ENCODE results near the gene REXO1. TPM values are rescaled to one million over a fixed set of nuclear protein-coding genes. Genes with fewer than 3 reads are reported as not detected.
"Not testable (repeated sequence)": the region's sequence is repeated elsewhere in the genome, so short reads cannot be mapped to it uniquely, and the experiment has no call there.

Gene REXO1
- total RNA-seq, 1 experiment from 2014 or later, result 56.8 TPM

DNA sequence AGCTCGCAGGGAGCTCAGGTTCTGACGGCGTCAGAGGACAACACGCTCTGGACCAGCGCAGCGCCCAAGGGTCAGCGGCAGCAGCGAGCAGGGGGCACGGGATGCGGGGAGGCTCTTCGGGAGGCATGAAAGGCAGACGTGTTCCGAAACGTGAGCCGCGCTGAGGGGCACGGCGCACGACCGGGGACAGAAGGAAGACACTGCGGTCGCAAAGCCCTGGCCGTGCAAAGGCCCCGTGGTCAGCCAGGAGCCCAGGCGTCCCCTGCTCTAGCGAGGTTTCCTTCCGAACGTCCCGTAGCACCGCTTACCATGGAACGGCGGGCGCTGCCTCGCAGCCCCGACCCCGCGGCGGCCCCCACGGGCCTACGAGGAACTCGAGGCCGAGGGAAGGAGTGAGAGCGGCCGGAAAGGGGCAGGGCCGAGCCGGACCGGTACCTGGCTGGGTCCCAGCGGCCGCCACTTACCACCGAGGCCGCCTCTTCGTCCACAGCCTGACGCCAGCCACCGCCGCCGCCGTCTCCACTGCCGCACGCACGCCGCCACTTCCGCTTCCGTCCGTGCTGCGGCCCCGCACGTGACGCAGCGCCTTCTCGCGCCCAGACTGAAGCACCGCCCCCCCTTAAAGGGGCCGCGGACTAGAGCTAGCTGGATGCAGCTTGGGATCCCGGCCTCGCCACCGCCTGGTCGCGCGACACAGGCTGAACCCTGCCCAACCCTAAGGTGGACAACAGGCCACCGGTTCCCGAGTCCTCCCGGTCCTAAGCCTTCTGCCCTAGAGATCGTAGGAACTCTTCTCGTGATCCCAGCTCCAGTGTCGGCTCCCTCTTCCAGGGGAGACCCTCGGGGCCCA, 27.6 kb upstream of the REXO1 start:
- H2BK15ac ChIP-seq (ENCODE audit: low read depth, low read length), result no peak overlapping the region
- Mint-ChIP-seq H3K9me3 (no peaks in the 10 kb centered on the region), H3K4me3 (peak overlapping the region; percentile 98 to 99), H3K27ac (peak overlapping the region in 2 of 3 experiments; percentile 82 to 95; a peak in 5 of 7 replicates), H3K4me1 (peaks cover 14 to 15% of the 10 kb centered on the region in 2 experiments), H3K36me3 (ENCODE audit: insufficient read depth in 1 of 3, low read depth in 3 of 3) (peaks cover 0 to 6% (median 0%) of the 10 kb centered on the region in 3 experiments; a peak in 2 of 7 replicates), H3K27me3 (ENCODE audit: low read depth) (no peaks in the 10 kb centered on the region)
- no peak overlapping the region for H4K5ac ChIP-seq (ENCODE audit: insufficient read length, low read depth, low read length)
- no peak overlapping the region for H2BK120ac ChIP-seq (ENCODE audit: low read depth, low read length, poor library complexity, severe bottlenecking)
- H4K20me1 ChIP-seq (ENCODE audit: control insufficient read depth, insufficient read depth, insufficient read length), result no peaks in the 10 kb centered on the region
- H3K18ac ChIP-seq (ENCODE audit: insufficient read length, low read depth, low read length), result peak overlapping the region; percentile 71
- no peaks in the 10 kb centered on the region; the same call in 1 of the 2 replicates for H3K4me1 ChIP-seq (ENCODE audit: insufficient read depth, low read length)
- no peak overlapping the region for H3K27ac ChIP-seq (ENCODE audit: insufficient read length, low read depth, low read length)
- peak; percentile 91 for DNase-seq
- H3K56ac ChIP-seq (ENCODE audit: insufficient read length, low read depth, low read length), result no peak overlapping the region
- no peaks in the 10 kb centered on the region for H3K9me3 ChIP-seq (ENCODE audit: control insufficient read depth, low read depth, low read length)
- H3K23ac ChIP-seq (ENCODE audit: insufficient read length, low read depth, low read length), result no peak overlapping the region
- peak overlapping the region; percentile 79 for H3K14ac ChIP-seq (ENCODE audit: insufficient read depth, low read length)
- no peak overlapping the region for H2AFZ ChIP-seq (ENCODE audit: low read length)
- H3K4ac ChIP-seq (ENCODE audit: low read depth, low read length), result no peak overlapping the region
- no peak overlapping the region for H3T11ph ChIP-seq (ENCODE audit: low read length)
- H3K9ac ChIP-seq (ENCODE audit: extremely low read depth, insufficient read length, low read length), result peak overlapping the region; percentile 78
- H2BK20ac ChIP-seq (ENCODE audit: low read depth, low read length, poor library complexity, severe bottlenecking), result no peak overlapping the region
- H3K79me2 ChIP-seq (ENCODE audit: insufficient read depth, low read length), result peaks cover 9% of the 10 kb centered on the region; the same call in 1 of the 2 replicates
- no peak overlapping the region for H4K91ac ChIP-seq (ENCODE audit: insufficient read length, low read depth, low read length)
- H2BK12ac ChIP-seq (ENCODE audit: insufficient read length, low read depth, low read length), result no peak overlapping the region
- H3K79me1 ChIP-seq (ENCODE audit: insufficient read depth, low read depth, low read length, poor library complexity, severe bottlenecking), result peaks cover 10% of the 10 kb centered on the region
- H3K23me2 ChIP-seq (ENCODE audit: insufficient read length, low read depth, low read length, poor library complexity, severe bottlenecking), result peaks cover 21% of the 10 kb centered on the region
- H3K4me2 ChIP-seq (ENCODE audit: insufficient read depth, insufficient read length, low read length), result peak overlapping the region; percentile 85
- H4K8ac ChIP-seq (replicated peaks; ENCODE audit: insufficient read length, low read depth, low read length), result no peak overlapping the region
- H2BK5ac ChIP-seq (ENCODE audit: insufficient read length, low read length), result no peak overlapping the region
- no peak; the same call in 2 of the 3 replicates for TF ChIP-seq CTCF (conservative IDR thresholded peaks at IDR 0.05)
- no CpG with 5 or more reads among the region's 87 CpGs for WGBS (ENCODE audit: extremely low coverage, insufficient read length, low lambda C conversion rate)
- no peaks in the 10 kb centered on the region for H3K27me3 ChIP-seq (ENCODE audit: insufficient read depth, low read length)
- H2AK5ac ChIP-seq (ENCODE audit: insufficient read length, low read length), result no peak overlapping the region

GRCh38 chr19:1875265-1875645, 27.0 kb upstream of the REXO1 start:
- H2BK12ac ChIP-seq (ENCODE audit: insufficient read length, low read depth, low read length); H2BK20ac ChIP-seq (ENCODE audit: low read depth, low read length, poor library complexity, severe bottlenecking); H3K27ac ChIP-seq (ENCODE audit: insufficient read length, low read depth, low read length); H3K23ac ChIP-seq (ENCODE audit: insufficient read length, low read depth, low read length); H4K5ac ChIP-seq (ENCODE audit: insufficient read length, low read depth, low read length); H4K8ac ChIP-seq (replicated peaks; ENCODE audit: insufficient read length, low read depth, low read length); H3K4ac ChIP-seq (ENCODE audit: low read depth, low read length); H3K79me2 ChIP-seq (ENCODE audit: insufficient read depth, low read length); H3K9me3 Mint-ChIP-seq; H2AFZ ChIP-seq (ENCODE audit: low read length); H2BK5ac ChIP-seq (ENCODE audit: insufficient read length, low read length); H2BK120ac ChIP-seq (ENCODE audit: low read depth, low read length, poor library complexity, severe bottlenecking); H3K9me3 ChIP-seq (ENCODE audit: control insufficient read depth, low read depth, low read length); H3T11ph ChIP-seq (ENCODE audit: low read length); H3K14ac ChIP-seq (ENCODE audit: insufficient read depth, low read length); H4K20me1 ChIP-seq (ENCODE audit: control insufficient read depth, insufficient read depth, insufficient read length); H2BK15ac ChIP-seq (ENCODE audit: low read depth, low read length); H3K27me3 ChIP-seq (ENCODE audit: insufficient read depth, low read length); H2AK5ac ChIP-seq (ENCODE audit: insufficient read length, low read length); H3K56ac ChIP-seq (ENCODE audit: insufficient read length, low read depth, low read length); H3K27me3 Mint-ChIP-seq (ENCODE audit: low read depth); H3K4me1 ChIP-seq (ENCODE audit: insufficient read depth, low read length); DNase-seq; H3K79me1 ChIP-seq (ENCODE audit: insufficient read depth, low read depth, low read length, poor library complexity, severe bottlenecking); H3K18ac ChIP-seq (ENCODE audit: insufficient read length, low read depth, low read length); H4K91ac ChIP-seq (ENCODE audit: insufficient read length, low read depth, low read length): not testable (repeated sequence)
- H3K23me2 ChIP-seq (ENCODE audit: insufficient read length, low read depth, low read length, poor library complexity, severe bottlenecking), result peaks cover 21% of the 10 kb centered on the region
- peak overlapping the region; percentile 98 to 99 for H3K4me3 Mint-ChIP-seq
- H3K27ac Mint-ChIP-seq, result peak overlapping the region in 2 of 3 experiments; percentile 82 to 95; a peak in 5 of 7 replicates
- H3K36me3 Mint-ChIP-seq (ENCODE audit: insufficient read depth in 1 of 3, low read depth in 3 of 3), result peaks cover 0 to 11% (median 2%) of the 10 kb centered on the region in 3 experiments; a peak in 3 of 7 replicates
- peak overlapping the region; percentile 85 for H3K4me2 ChIP-seq (ENCODE audit: insufficient read depth, insufficient read length, low read length)
- H3K9ac ChIP-seq (ENCODE audit: extremely low read depth, insufficient read length, low read length), result peak overlapping the region; percentile 78
- WGBS (ENCODE audit: extremely low coverage, insufficient read length, low lambda C conversion rate), result no CpG with 5 or more reads among the region's 11 CpGs
- H3K4me1 Mint-ChIP-seq, result peaks cover 14 to 15% of the 10 kb centered on the region in 2 experiments
